GM21737 (cell line): Measurements from ENCODE around the gene ERO1B.
"Not testable (repeated sequence)": the region's sequence is repeated elsewhere in the genome, so short reads cannot be mapped to it uniquely, and the experiment has no call there.

Experiments
- ATAC-seq: cut with Tn5 transposase; IDR thresholded peaks from one replicate; pipeline ENCODE4 v1.9.1; 2021; ENCODE audit warnings: mild to moderate bottlenecking, moderate library complexity; ENCODE audit not compliant: unreplicated experiment

Gene ERO1B, protein sequence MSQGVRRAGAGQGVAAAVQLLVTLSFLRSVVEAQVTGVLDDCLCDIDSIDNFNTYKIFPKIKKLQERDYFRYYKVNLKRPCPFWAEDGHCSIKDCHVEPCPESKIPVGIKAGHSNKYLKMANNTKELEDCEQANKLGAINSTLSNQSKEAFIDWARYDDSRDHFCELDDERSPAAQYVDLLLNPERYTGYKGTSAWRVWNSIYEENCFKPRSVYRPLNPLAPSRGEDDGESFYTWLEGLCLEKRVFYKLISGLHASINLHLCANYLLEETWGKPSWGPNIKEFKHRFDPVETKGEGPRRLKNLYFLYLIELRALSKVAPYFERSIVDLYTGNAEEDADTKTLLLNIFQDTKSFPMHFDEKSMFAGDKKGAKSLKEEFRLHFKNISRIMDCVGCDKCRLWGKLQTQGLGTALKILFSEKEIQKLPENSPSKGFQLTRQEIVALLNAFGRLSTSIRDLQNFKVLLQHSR

DNA sequence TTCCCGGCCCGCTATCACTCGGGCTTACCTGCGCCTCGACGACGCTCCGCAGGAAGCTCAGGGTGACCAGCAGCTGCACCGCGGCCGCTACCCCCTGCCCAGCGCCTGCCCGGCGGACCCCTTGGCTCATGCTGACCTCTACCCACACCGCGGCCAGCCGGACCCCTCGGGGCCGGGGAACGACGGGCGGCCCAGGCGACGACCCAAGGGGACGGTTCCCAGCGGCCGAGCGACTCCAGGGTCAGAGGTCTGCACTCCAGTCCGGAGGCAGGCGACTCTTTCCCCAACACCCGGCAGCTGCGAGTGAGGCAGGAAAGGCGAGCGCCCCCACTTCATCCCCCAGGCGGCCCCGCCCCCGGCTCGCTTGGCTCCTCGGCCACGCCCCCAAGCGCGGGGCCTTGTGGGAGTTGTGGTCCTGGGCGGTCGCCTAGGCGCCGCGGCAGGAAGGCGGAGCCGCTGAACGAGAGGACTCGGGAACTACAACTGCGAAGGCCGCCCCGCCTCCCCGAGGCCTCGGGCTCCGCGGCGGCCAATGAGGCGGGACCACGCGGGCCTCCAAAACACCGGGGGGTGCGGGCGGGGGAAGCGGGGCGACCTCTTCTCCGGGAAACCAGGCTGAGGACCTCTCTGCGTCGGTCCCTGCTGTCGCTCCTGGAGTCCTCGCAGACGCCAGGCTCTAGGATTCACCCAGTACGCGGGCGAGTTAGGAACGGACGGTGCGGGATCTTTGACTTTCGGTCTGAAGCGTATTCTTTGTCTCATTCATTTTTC lies at the start of gene ERO1B:
TSS of gene ERO1B (minus strand) at position 305 of the 771 bp plus-strand sequence. CDS start at position 130, 175 bp downstream.
- ATAC-seq: peak; percentile 83

DNA sequence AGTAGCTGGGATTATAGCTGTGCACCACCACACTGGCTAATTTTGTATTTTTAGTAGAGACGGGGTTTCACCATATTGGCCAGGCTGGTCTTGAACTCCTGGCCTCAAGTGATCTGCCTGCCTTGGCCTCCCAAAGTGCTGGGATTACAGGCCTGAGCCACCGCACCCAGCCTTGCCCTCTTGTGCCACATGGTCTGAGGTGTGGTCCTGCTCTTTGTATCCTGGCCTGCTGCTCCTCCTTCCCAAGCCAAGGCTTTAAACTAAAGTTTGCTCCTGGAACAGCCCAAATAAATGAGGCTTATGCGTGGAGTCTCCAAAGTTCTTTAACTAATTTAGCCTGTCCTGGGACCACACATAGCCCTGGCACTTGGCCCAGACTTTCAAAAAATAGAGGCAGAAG lies 49.7 kb upstream of the ERO1B start:
- not testable (repeated sequence) for ATAC-seq

DNA sequence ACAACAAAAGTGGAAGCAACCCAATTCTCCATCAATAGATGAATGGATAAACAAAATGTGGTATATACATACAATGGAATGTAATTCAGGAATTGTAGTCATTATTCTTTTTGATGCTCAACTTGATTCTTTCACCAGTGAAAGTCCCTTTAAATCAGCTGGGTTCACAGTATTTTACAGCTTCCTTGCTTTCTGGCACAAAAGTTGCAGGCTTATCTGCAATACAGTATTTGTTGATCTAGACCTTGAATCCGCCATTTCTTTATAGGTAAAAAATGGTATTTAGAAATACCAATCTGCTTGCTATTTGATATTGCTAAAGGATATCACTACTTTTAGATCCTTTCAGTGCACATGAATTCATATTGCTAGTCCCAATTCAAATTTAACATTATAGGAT lies 44.7 kb upstream of the ERO1B start:
- no peak for ATAC-seq

DNA sequence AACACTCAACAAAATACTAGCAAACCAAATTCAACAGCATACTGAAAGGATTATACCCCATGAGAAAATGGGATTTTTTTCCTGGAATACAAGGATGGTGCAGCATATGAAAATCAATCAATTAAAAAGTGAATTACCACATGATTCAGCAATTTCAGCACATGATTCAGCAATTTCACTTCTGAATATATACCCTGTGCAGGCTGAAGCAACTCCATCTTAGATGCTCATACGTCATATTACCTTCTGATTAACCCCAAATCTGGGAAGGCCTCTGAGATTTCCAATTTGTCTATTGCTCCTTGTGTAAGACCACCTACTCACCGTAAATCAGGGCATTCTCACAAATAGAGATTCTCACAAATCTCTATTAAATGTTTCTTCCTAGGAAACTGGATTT lies 43.8 kb upstream of the ERO1B start:
- no peak for ATAC-seq

DNA sequence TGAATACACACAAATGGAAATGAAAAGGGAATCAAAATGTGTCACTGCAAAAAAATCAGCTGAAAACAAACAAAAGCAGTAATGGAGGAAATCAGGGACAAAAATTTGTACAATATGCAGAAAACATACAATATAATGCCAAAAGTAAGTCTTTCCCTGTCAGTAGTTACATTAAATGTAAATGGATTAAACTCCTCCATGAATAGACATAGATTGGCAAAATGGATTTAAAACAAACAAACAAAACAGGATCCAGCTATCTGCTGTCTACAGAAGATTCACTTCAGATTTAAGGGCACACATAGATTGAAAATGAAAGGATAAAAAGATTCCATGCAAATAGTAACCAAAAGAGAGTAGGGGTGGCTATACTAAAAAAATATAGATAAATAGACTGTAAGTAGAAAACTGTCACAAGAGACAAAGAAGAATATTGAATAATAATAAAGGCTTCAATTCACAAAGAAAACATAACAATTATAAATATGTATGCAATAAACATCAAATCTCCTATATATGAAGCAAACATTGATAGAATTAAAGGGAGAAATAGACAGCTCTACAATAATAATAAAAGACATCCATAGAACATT lies 42.2 kb upstream of the ERO1B start:
- no peak for ATAC-seq

DNA sequence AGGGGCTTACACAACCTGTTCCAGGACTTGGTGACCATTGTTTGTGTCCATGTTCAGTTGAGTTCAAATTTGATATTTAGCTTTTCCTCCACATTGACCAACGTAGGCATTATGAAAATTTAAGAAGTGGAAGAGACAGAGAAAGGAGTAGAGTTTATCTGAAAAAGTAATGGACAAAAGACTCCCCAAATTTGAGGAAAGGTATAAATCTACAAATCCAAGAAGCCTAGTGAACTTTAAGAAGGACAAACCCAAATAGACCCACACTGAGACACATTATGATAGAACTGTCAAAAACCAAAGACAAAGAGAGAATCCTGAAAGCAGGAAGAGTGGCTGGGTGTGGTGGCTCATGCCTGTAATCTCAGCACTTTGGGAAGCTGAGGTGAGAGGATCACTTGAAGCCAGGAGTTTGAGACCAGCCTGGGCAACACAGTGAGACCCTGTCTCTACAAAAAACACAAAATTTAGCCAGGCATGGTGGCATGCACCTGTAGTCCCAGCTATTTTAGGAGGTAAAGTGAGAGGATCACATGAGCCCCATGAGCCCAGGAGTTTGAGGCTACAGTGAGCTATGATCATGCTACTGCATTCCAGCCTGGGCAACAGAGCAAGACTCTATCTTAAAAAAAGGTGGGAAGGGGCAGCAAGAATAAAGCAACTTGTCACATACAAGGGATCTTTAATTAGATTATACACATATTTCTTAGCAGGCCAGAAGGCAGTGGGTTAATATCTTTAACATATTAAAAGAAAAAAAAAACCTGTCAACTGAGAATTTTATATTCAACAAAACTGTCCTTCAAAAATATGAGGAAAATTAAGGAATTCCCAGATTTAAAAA lies 41.0 kb upstream of the ERO1B start:
- no peak for ATAC-seq

DNA sequence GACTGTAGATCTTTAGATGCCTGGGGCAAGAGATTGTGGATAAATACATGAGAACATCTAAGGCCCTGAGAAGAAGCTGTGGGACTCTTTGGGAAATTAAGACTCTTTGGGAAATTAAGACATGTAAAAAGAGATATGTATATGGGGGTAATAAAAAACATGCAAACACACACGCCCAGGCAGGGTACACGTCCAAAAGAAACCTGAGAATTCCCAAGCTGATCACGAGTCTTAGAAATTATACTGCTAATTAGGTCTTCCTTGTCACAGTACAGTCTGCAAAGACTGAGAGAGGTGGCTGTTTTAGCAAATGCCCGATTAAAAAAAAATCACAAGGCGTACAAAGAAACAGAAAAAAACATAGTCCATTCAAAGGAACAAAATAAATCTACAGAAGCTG lies 39.3 kb upstream of the ERO1B start:
- ATAC-seq: no peak

DNA sequence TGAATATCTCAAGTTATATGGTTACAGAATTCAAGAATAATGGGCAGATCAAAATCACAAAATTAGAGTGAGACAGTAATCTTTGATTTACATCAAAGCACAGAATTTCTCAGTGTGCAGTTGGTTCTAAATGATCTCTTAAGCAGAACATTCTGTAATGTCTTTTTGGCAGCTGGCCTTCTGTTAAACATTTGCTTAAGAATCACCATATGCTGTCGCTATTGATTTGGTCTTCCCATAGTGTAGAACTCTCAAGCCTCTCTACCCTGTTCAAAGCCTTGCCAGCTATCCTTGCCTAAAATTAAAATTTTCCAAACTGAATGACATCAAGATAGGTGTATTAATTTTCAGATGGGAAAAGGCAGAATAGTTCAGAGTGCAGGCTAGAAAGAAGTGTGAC lies 38.9 kb upstream of the ERO1B start:
- ATAC-seq: no peak

DNA sequence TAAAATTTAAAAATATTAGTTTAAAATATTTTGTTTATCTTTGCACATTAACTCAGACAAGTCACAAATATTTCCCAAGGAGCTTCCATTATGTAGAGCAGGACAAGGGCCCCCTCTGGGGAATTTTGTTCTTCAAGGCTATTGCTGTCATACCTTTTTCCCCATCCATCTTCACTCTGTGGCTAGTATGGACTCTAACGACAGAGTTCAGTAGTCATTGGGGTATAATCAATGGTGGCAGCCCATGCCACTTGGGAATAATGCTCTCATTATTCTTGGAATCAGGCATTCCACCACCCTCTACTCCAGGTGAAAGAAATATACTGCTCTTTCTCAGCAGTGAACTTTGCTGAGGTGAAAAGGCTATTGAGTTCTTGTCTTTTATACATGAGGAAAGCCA lies 38.5 kb upstream of the ERO1B start:
- ATAC-seq: no peak

DNA sequence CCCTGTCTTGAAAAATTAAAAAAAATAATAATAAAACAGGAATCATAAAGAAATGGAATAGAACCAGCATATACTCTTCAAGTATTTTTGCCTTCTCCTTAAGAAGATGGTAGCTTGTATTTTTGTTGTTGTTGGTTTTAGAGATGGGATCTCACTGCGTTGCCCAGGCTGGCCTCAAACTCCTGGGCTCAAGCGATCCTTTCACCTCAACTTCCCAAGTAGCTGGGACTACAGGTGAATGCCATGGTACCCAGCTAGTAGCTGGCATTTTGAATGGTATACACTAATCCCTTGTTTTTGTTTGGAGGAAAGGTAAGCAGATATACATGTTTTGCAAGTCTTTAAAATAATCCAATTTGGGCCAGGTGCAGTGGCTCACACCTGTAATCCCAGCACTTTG lies 34.7 kb upstream of the ERO1B start:
- no peak for ATAC-seq

DNA sequence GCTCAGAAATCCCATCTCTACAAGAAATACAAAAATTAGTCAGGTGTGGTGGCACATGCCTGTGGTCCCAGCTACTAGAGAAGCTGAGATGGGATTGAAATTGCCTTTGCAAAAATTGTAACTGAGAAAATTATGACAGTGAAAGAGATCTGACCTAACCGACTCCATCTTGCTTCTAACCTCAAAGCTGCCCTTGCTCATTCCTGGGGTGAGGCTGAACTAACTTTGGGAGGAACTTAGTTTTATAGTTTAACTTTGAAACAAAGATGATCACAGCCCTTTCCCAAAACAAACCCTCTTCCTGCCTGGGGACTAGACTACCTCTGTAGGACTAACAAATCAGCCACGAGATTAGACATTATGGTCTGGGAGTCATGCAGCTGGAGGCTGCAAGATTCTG lies 33.8 kb upstream of the ERO1B start:
- no peak for ATAC-seq

DNA sequence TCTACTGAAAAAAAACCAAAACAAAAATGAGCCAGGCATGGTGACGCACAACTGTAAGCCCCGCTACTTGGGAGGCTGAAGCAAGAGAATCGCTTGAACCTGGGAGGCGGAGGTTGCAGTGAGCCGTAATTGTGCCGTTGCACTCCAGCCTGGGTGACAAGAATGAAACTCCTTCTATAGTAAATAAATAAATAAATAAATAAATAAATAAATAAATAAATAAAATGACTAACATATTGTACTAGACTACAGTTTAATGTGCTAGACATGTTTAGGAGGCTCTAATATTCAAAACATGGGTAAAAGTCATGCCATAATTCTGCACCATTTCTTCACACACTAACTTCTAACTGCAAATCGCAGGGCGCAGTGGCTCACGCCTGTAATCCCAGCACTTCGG lies 33.3 kb upstream of the ERO1B start:
- no peak for ATAC-seq

DNA sequence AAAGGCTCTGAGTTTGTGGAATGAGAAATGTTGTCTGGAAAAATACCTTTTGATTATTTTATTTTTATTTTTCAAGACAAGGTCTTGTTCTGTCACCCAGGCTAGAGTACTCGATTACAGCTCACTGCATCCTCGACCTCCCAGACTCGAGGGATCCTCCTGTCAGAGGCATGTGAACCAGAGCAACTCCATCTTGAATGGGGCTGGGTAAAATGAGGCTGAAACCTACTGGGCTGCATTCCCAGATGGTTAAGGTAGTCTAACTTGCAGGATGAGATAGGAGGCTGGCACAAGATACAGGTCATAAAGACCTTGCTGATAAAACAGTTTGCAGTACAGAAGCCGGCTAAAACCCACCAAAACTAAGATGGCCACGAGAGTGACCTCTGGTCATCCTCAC lies 32.3 kb upstream of the ERO1B start:
- not testable (repeated sequence) for ATAC-seq

DNA sequence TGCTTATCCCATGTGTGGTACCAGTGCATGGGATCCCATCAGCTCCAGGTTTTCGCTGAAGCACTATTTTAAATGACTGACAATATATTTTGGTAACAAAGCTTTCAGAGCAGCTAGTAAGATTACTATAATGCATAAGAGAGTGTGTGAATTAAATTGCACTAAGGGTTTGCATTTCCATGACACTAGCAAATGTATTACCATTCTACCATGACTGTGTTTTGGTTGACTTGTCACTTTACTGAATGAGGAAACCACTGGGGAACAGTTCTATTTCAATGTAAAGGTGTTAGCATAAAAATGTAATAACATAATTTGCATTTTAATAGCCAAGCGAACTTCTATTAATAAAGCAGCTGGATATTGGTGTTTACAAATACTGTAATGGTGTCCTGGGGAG lies 31.7 kb upstream of the ERO1B start:
- no peak for ATAC-seq

DNA sequence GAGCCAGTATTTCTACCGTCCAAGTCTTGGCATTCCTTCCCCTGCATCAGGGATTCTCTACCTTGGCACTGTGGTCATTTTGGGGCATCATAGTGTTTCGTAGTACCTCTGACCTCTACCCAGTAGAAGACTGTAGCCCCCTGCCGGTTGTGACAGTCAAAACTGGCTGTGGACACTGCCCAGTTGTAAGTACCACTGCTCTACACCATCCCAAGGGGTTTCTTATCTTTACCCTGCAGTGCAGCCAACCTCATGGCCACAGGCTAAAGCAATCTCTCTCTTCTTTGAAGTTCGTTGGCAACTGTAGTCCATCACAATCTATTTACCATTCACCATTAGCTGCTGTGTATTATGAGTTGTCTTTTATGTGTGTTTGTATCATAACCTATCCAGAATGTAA lies 29.3 kb upstream of the ERO1B start:
- ATAC-seq: no peak

DNA sequence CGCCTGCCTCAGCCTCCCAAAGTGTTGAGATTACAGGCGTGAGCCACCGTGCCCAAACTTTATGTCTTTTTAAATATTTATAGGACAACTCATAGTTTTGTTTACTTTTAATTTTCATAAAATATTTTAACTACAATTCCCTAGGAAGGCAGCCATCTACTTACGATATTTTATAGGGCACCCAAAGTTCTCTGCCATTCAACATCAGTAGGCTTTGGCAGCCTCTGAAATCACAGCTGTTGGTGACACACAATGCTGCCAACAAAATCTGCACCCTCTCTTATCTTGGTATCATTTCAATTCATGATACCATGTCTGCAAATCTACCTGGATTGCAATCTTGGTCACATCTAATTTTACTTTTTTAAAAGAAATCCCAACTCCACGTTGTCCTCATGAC lies 27.1 kb upstream of the ERO1B start:
- no peak for ATAC-seq

DNA sequence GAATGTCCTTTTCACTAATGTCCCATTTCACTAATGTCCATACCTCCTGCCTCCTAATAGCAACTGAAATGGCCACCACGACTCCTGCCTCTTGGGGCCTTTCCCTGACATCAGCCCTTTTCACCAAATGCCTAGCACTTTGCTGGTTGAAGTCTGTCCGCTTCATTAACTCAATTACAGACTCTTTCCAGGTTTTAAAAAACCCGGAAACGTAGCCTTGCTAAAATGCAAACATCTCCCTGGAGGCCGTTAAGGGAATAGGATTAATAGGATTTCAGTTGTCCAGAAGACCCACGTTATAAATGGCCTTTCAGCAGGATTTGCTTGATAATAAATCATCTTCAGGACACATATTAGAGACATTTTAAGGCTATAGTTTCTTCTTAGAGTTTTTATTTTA lies 25.7 kb upstream of the ERO1B start:
- no peak for ATAC-seq

DNA sequence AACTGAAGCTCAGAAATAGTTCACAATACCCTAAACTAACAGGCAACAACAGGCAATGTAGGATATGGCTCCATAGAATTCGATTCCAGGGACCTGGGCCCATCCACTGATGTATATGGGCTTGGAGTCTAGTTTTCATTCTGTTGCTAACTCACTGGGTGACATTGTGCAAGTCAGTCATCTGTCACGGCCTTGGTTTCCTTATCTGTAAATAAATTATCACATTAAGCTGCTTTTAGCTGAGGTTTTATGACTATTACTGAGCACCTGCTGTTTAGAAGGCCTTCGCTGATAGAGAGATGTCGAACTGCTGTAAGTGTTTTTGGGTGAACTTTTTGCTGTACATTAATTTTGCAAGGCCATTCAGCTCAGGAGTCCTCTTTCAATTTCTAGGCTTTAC lies 22.9 kb upstream of the ERO1B start:
- ATAC-seq: no peak

DNA sequence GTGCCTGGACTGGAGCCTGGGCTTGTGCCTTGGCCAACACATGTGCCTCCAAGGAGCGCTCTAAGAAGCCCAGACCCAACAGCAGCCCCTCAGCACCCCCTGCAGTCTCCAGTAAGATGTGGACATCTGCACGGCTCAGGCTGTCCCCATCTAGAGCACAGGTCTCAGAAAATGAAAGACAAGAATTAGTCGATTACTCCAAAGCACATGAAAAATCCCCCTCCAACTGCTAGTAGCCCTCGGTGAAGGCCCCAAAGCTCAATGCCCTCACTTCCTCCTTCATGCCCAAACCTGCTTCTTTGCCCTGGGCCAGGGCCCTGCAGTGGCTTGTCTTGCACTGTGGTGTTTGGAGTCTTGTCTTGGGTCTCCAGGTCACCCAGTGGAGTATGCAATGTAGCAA lies 21.9 kb upstream of the ERO1B start:
- no peak for ATAC-seq

DNA sequence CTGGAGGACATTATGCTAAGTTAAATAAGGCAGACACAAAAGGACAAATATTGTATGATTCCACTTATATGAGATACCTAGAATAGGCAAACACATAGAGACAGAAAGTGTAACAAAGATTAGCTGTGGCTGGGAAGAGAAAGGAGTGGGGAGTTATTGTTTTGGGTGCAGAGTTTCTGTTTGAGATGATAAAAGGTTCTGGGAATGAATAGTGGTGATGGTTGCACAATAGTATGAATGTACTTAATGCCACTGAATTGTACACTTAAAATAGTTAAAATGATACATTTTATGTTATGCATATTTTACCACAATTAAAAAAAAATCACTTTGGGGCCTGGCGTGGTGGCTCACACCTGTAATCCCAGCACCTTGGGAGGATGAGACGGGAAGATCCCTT lies 21.2 kb upstream of the ERO1B start:
- ATAC-seq: no peak

DNA sequence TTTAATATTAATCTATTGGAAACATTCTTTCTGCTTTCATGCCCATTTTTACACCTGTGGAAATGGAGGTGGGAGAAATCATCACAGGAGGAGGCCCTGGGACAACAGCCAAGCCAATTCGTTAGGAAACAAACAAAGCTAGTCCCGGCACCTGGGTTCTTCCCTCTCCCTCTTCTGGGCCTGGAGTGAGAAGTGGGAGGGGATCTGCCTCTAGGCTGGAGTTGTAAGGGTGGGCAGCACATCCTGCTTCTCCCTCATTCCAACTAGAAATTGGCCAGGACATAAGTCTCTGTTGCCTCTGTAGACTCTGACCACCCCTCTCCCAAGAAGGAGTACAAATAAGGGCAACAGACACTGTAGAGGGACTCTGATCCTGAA lies 20.2 kb upstream of the ERO1B start:
- ATAC-seq: no peak
